ENCODE data around the gene VIL1. TPM values are rescaled to one million over a fixed set of nuclear protein-coding genes. Genes with fewer than 3 reads are reported as not detected.

Gene VIL1
- total RNA-seq, 2 experiments from 2014 or later: not detected

DNA sequence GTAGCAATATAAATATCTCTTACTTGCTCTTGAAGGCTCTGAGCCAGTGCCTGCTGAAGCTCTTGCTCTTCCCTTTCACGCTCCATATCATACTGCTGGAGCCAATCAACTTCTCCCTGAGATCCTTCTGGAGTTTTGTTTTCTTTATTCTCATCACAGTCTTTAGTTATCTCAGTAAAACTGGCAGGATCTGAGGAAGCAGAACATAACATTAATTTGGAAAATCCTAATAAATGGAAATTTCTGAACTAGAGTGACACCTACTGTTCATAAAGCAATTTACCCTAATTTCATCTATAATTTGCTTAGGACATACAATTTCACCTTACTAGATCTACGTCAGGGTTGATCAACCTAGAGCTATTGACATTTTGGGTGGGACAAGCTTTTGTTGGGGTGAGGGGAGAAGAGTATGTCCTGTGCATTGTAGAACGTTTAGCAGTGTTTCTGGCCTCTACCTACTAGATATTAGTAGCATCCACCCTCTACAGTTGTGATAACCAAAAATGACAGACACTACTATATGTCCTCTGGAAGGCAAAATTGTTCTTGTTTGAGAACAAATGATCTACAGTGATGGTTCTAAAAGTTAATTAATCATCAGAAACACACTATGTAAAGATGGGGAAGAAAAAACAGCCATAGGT lies 47.2 kb downstream of the VIL1 start:
- intact Hi-C loops (cut with micrococcal nuclease): loop anchor here (1.0 kb wide), 2 partner anchors 60 to 165 kb away; no protein-coding TSS in a partner anchor
- Mint-ChIP-seq H3K27me3 (ENCODE audit: low read depth) (no peaks in the 10 kb centered on the region), H3K36me3 (ENCODE audit: low read depth) (peaks cover 43% of the 10 kb centered on the region), H3K27ac (no peak overlapping the region), H3K4me1 (ENCODE audit: low read depth) (peaks cover 2% of the 10 kb centered on the region), H3K9me3 (no peaks in the 10 kb centered on the region), H3K4me3 (no peak overlapping the region)
- CTCF ChIA-PET: interaction anchor here (0.5 to 1.7 kb wide), 10 partner anchors 9 to 193 kb away, joined by 3 to 6 read pairs (median 3); no protein-coding TSS in a partner anchor
- DNase-seq: no peak

DNA sequence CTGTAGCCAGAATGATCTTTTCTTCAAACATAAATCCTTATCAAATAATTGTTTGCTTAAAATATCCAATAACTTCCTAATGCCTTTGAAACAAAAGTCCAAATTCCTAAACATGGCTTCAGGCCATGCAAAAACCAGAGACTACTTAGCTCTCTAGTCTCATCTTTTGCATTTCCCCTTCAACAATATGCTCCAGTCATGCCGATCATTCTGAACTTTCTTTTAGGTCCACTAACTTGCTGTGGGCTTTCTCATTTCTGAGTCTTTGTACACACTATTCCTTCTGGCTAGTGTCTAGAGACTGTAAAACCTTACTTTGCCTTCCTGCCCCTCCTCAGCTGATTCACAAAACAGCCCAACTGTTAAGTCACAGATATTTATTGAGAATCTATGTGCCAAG lies 51.5 kb downstream of the VIL1 start:
- no peak overlapping the region for H3K27ac Mint-ChIP-seq
- H3K4me1 Mint-ChIP-seq (ENCODE audit: low read depth): peaks cover 2% of the 10 kb centered on the region
- H3K27me3 Mint-ChIP-seq (ENCODE audit: low read depth): no peaks in the 10 kb centered on the region
- CTCF ChIA-PET: interaction anchor here (1.7 kb wide), 1 partner anchor 203 kb away, joined by 4 read pairs; no protein-coding TSS in a partner anchor
- no peaks in the 10 kb centered on the region for H3K9me3 Mint-ChIP-seq
- peaks cover 31% of the 10 kb centered on the region for H3K36me3 Mint-ChIP-seq (ENCODE audit: low read depth)
- DNase-seq: no peak
- intact Hi-C loops (cut with micrococcal nuclease): no loop called here
- no peak overlapping the region for H3K4me3 Mint-ChIP-seq

DNA sequence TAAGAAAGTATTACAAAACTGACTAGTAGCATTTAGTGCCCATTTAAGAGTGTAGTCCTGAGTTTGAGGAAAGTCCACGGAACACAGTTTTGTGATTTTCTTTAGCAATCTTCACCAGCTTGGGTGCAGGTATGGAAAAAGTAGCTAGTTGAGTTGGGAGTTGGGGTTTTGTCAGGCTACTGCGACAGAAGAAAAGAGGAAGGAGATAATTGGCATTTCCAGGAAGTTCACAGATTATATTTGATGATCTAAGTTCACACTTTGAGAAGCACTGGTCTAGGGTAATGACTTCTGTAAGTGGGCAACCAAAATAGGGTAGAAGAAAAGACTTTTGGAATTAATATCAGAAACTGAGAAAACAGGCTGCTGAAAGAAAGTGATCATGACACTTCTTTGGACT lies 52.1 kb downstream of the VIL1 start:
- H3K36me3 Mint-ChIP-seq (ENCODE audit: low read depth): peaks cover 27% of the 10 kb centered on the region
- intact Hi-C loops (cut with micrococcal nuclease): no loop called here

DNA sequence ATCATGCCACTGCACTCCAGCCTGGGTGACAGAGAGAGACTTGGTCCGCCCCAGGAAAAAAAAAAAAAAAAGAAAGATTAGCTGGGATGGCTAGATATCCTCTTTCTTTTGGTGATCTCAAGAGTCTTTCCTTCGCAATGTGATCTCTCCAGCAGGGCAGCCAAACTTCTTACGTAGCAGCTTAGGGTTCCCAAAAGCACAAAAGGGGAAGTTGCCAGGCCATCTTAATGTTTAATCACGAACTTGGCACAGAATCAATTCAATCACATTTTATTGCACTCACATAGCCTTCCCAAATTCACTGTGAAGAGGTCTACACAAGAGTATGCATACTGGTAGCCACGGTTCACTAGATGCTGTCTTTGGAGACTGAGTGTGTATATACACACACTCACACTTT lies 53.1 kb downstream of the VIL1 start:
- CTCF ChIA-PET: interaction anchor here (1.7 kb wide), 1 partner anchor 201 kb away, joined by 4 read pairs; no protein-coding TSS in a partner anchor
- intact Hi-C loops (cut with micrococcal nuclease): no loop called here
- no peaks in the 10 kb centered on the region for H3K9me3 Mint-ChIP-seq
- DNase-seq: no peak
- peaks cover 2% of the 10 kb centered on the region for H3K4me1 Mint-ChIP-seq (ENCODE audit: low read depth)
- peaks cover 27% of the 10 kb centered on the region for H3K36me3 Mint-ChIP-seq (ENCODE audit: low read depth)
- H3K4me3 Mint-ChIP-seq: no peak overlapping the region
- H3K27me3 Mint-ChIP-seq (ENCODE audit: low read depth): no peaks in the 10 kb centered on the region
- no peak overlapping the region for H3K27ac Mint-ChIP-seq

More for the DNA sequence above, 52.1 kb downstream of the VIL1 start:
- Mint-ChIP-seq H3K27me3 (ENCODE audit: low read depth) (no peaks in the 10 kb centered on the region), H3K27ac (no peak overlapping the region), H3K4me1 (ENCODE audit: low read depth) (peaks cover 2% of the 10 kb centered on the region), H3K9me3 (no peaks in the 10 kb centered on the region), H3K4me3 (no peak overlapping the region)
- DNase-seq: no peak
- CTCF ChIA-PET: interaction anchor here (0.6 to 1.7 kb wide), 2 partner anchors 115 to 202 kb away, joined by 4 read pairs; partner anchors contain the start of gene CATIP

DNA sequence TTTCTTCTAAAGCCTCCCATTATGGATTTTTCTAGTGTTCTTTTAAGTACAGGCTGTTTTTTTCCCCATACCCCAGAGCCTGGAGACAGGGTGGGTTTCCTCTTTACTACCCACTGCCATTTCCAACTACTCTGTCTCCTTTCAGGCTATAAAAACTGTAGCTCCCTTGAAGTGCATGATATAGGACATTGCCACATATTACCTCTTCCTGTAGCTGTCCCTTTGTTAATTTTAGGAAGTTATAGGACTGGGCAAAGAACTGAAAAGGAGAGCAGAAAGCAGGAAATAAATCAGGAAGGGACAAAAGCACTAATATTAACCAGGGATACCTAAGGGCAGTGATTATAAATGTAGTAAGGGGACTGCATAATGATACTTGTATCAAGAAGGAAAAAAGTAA lies 54.1 kb downstream of the VIL1 start:
- H3K36me3 Mint-ChIP-seq (ENCODE audit: low read depth): peaks cover 27% of the 10 kb centered on the region
- H3K27me3 Mint-ChIP-seq (ENCODE audit: low read depth): no peaks in the 10 kb centered on the region
- intact Hi-C loops (cut with micrococcal nuclease): no loop called here
- H3K4me3 Mint-ChIP-seq: no peak overlapping the region
- no peak for DNase-seq
- peaks cover 2% of the 10 kb centered on the region for H3K4me1 Mint-ChIP-seq (ENCODE audit: low read depth)
- CTCF ChIA-PET: no interaction called here
- no peaks in the 10 kb centered on the region for H3K9me3 Mint-ChIP-seq
- H3K27ac Mint-ChIP-seq: no peak overlapping the region

DNA sequence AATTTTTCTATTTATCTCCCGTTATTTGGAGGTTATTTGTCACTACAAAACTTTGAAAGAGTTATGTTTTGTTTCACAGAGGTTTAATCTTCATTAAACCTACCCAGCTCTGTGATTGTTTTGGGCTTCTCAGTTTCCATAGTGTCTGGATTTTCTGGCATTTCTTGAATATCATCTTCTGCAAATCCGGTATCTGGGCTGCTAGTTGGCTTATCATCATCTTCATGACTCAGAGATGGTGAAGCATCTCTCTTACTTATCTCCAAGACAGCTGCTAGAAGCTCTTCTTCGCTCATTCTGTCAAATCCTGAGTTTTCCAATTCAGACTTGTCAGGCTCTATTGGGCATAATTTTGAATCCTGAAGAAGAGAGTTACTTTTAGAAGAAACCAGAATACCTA lies 55.6 kb downstream of the VIL1 start:
- no peak for DNase-seq
- Mint-ChIP-seq H3K27me3 (ENCODE audit: low read depth) (no peaks in the 10 kb centered on the region), H3K4me1 (ENCODE audit: low read depth) (peaks cover 2% of the 10 kb centered on the region), H3K4me3 (no peak overlapping the region), H3K27ac (no peak overlapping the region), H3K9me3 (no peaks in the 10 kb centered on the region), H3K36me3 (ENCODE audit: low read depth) (peaks cover 30% of the 10 kb centered on the region)
- CTCF ChIA-PET: interaction anchor here (0.7 kb wide), 1 partner anchor 584 kb away, joined by 3 read pairs; no protein-coding TSS in a partner anchor
- intact Hi-C loops (cut with micrococcal nuclease): no loop called here

DNA sequence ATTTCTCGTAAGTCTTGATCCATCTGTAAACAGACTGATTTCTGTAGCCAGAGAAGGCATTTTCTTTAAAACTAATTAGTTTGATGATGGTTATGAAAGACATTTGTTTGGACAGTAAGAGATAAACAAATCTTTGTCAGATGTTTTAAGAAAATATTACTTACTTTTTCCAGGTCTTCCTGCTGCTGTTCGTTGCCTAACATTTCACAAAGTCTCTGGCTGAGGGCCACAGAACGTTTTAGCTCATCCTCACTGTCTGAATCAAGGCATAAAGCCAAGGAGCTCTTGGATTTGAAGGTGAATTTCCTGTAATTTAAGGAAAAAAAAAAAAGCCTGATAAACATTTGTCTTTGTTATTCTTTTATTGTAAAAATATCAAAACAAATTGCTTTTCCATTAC lies 57.8 kb downstream of the VIL1 start:
- intact Hi-C loops (cut with micrococcal nuclease): no loop called here
- no peaks in the 10 kb centered on the region for H3K9me3 Mint-ChIP-seq
- DNase-seq: no peak
- H3K4me3 Mint-ChIP-seq: no peak overlapping the region
- H3K4me1 Mint-ChIP-seq (ENCODE audit: low read depth): no peaks in the 10 kb centered on the region
- peaks cover 28% of the 10 kb centered on the region for H3K36me3 Mint-ChIP-seq (ENCODE audit: low read depth)
- CTCF ChIA-PET: no interaction called here
- H3K27me3 Mint-ChIP-seq (ENCODE audit: low read depth): no peaks in the 10 kb centered on the region
- no peak overlapping the region for H3K27ac Mint-ChIP-seq

DNA sequence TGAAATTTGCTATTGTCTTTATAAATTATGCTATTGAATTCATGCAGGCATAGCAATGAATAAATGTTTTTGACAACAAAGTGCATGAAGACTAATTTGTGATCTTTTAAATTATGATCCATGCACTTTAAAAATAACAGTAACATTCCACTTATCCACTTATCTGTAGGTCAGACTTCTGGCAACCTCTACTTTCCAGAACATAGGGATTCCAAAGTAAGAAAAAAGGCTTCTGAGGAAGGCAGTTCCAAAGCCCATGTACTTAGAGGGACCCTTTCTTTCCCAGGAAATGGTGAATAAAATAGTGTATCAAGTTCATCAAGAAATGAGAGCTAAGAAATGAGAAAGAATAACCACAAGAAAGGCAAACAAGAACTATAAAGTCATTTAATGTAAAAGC lies 58.3 kb downstream of the VIL1 start:
- no peak for DNase-seq
- Mint-ChIP-seq H3K4me1 (ENCODE audit: low read depth) (no peaks in the 10 kb centered on the region), H3K27ac (no peak overlapping the region), H3K4me3 (no peak overlapping the region), H3K27me3 (ENCODE audit: low read depth) (no peaks in the 10 kb centered on the region), H3K36me3 (ENCODE audit: low read depth) (peaks cover 29% of the 10 kb centered on the region), H3K9me3 (no peaks in the 10 kb centered on the region)
- CTCF ChIA-PET: no interaction called here
- intact Hi-C loops (cut with micrococcal nuclease): no loop called here

DNA sequence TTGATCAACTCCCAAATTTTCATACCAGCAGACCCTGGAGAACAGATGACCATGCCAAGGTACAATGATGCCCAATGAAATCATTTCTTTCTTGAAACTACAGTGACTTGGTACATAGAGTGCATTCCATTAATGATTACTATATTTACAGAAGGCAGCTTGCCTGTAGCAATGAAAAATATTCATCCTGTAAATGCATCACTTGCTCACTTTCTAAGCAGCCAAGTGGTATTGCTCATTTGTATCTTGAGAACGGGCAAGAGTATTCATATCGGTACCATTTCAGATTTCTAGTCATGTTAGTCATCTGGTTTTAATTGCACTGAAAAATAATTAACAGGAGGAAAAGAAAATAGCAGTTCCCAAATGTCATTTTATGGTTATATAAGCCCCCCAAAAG lies 59.6 kb downstream of the VIL1 start:
- intact Hi-C loops (cut with micrococcal nuclease): no loop called here
- CTCF ChIA-PET: interaction anchor here (1.0 kb wide), 1 partner anchor 170 kb away, joined by 3 read pairs; no protein-coding TSS in a partner anchor
- Mint-ChIP-seq H3K9me3 (no peaks in the 10 kb centered on the region), H3K4me1 (ENCODE audit: low read depth) (peaks cover 9% of the 10 kb centered on the region), H3K4me3 (no peak overlapping the region), H3K27ac (no peak overlapping the region), H3K36me3 (ENCODE audit: low read depth) (peaks cover 31% of the 10 kb centered on the region), H3K27me3 (ENCODE audit: low read depth) (no peaks in the 10 kb centered on the region)
- no peak for DNase-seq

DNA sequence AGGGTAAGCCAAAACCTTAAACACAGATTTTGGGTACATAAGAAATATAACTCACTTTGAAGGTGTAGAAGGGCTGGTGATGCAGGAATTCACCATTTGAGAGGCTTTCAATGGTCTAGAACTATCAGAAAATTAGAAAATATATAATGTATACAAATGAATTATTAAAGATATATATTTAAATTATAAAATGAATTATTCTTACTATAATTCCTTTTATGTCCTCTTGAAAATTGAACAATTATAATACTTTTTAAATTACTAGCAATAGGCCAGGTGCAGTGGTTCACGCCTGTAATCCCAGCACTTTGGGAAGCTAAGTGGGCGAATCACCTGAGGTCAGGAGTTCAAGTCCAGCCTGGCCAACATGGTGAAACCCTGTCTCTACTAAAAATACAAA lies 60.7 kb downstream of the VIL1 start:
- Mint-ChIP-seq H3K9me3 (no peaks in the 10 kb centered on the region), H3K4me1 (ENCODE audit: low read depth) (peaks cover 15% of the 10 kb centered on the region), H3K36me3 (ENCODE audit: low read depth) (peaks cover 30% of the 10 kb centered on the region), H3K4me3 (no peak overlapping the region), H3K27ac (no peak overlapping the region), H3K27me3 (ENCODE audit: low read depth) (no peaks in the 10 kb centered on the region)
- no peak for DNase-seq
- intact Hi-C loops (cut with micrococcal nuclease): no loop called here
- CTCF ChIA-PET: interaction anchor here (0.7 kb wide), 1 partner anchor 12 kb away, joined by 4 read pairs; no protein-coding TSS in a partner anchor

DNA sequence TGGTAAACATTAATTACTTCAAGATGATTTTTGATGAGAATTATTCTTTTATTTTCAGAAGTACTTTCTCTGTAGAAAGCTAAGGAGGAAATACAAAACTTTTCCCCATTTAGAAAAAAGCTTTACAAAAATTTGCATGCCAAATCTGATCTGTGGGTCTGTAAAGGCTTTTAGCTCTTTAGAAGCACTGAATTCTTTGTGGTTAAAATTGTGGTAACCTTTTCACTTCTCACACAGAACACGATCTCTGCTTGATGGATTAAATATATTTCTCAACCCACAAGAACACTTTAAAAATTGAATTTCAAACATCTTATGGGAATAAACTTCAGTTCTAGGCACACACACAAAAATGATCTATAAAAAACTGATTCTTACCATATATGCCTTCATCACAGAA lies 63.7 kb downstream of the VIL1 start:
- DNase-seq: no peak
- Mint-ChIP-seq H3K4me3 (no peak overlapping the region), H3K4me1 (ENCODE audit: low read depth) (peaks cover 16% of the 10 kb centered on the region), H3K9me3 (no peaks in the 10 kb centered on the region), H3K27ac (no peak overlapping the region), H3K27me3 (ENCODE audit: low read depth) (no peaks in the 10 kb centered on the region), H3K36me3 (ENCODE audit: low read depth) (peaks cover 36% of the 10 kb centered on the region)
- intact Hi-C loops (cut with micrococcal nuclease): no loop called here
- CTCF ChIA-PET: interaction anchor here (0.5 kb wide), 1 partner anchor 175 kb away, joined by 3 read pairs; no protein-coding TSS in a partner anchor

DNA sequence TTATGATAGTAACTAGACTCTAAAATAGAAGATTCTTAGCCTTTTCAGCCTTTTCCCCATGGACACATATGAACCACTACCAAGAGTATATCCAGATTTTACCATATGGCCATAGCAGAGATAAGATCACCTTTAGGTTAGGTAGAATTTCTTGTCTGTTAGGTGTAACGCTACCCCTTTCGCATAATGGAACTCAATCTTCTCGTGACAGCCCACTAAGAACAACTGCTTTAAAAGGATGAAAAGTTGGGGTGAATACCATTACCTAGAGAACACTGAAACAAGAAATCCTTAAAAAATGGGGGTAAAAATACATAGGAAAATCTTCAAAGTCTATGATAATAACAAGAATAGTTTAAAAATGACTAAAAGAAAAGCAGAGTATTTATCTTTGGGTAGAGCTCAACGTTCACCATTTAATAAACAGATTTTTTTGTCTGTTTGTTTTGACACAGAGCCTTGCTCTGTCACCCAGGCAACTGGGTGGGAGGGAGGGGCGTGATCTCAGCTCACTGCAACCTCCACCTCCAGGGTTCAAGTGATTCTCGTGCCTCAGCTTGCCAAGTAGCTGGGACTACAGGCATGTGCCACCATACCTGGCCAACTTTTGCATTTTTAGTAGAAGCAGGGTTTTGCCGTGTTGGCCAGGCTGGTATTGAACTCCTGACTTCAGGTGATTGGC lies 67.2 kb downstream of the VIL1 start:
- DNase-seq: no peak
- Mint-ChIP-seq H3K4me1 (ENCODE audit: low read depth) (peaks cover 16% of the 10 kb centered on the region), H3K27ac (no peak overlapping the region), H3K9me3 (no peaks in the 10 kb centered on the region), H3K27me3 (ENCODE audit: low read depth) (no peaks in the 10 kb centered on the region), H3K4me3 (no peak overlapping the region), H3K36me3 (ENCODE audit: low read depth) (peaks cover 38% of the 10 kb centered on the region)
- CTCF ChIA-PET: interaction anchor here (1.1 kb wide), 1 partner anchor 22 kb away, joined by 3 read pairs; no protein-coding TSS in a partner anchor
- intact Hi-C loops (cut with micrococcal nuclease): no loop called here

Measured in activated naive CD4-positive, alpha-beta T cell treated with anti-CD3 and anti-CD28 coated beads for 36 hours (primary cell).